Right lung (tissue), 5 donors: Measurements from ENCODE around the gene SLC37A1. TPM values are rescaled to one million over a fixed set of nuclear protein-coding genes. Genes with fewer than 3 reads are reported as not detected.

Experiments
- DNase-seq, 2 donors: peaks; one replicate each; pipeline ENCODE4 v3.0.0-alpha.2; 2013
- polyA plus RNA-seq, 5 donors: library from polyadenylated mRNA; unstranded; fragments of 120-200 nt; gene quantifications; one replicate each; pipeline versions ENCODE4 v1.2.1 to v1.2.3, GENCODE V29; 2013; ENCODE audit warnings: inconsistent platforms in 1 of 5, low replicate concordance in 1 of 5; ENCODE audit not compliant: insufficient read length in 5 of 5, insufficient read depth in 1 of 5

The SLC37A1 gene
- polyA plus RNA-seq, 5 donors: 8.8 to 11.6 (median 9.8) TPM

GRCh38 chr21:42558846-42559245 is 45.2 kb downstream of the SLC37A1 start:
- DNase-seq: no peak

GRCh38 chr21:42559326-42559725 is 45.7 kb downstream of the SLC37A1 start:
- DNase-seq: no peak

GRCh38 chr21:42560517-42561179 is 47.0 kb downstream of the SLC37A1 start:
- no peak for DNase-seq

- DNase-seq: no peak
Observed at GRCh38 chr21:42561762-42562650, 48.4 kb downstream of the SLC37A1 start.

- DNase-seq: no peak
Observed at GRCh38 chr21:42562816-42563215, 49.2 kb downstream of the SLC37A1 start.

GRCh38 chr21:42563261-42563660 is 49.6 kb downstream of the SLC37A1 start:
- DNase-seq: no peak

- no peak for DNase-seq
Observed at GRCh38 chr21:42563686-42564085, 50.0 kb downstream of the SLC37A1 start.

- DNase-seq: no peak
Observed at GRCh38 chr21:42564561-42564971, 50.9 kb downstream of the SLC37A1 start.

GRCh38 chr21:42565206-42565810 is 51.7 kb downstream of the SLC37A1 start:
- DNase-seq: no peak

- no peak for DNase-seq
Observed at GRCh38 chr21:42565886-42566523, 52.4 kb downstream of the SLC37A1 start.

- DNase-seq: no peak
Observed at GRCh38 chr21:42566524-42567213, 53.0 kb downstream of the SLC37A1 start.

- DNase-seq: no peak
Observed at GRCh38 chr21:42567214-42567555, 53.5 kb downstream of the SLC37A1 start.

GRCh38 chr21:42567861-42568260 is 54.2 kb downstream of the SLC37A1 start:
- DNase-seq: peak in 1 of 2 donors; percentile 20

GRCh38 chr21:42568376-42568775 is 54.7 kb downstream of the SLC37A1 start:
- DNase-seq: no peak

- no peak for DNase-seq
Observed at GRCh38 chr21:42568866-42569731, 55.4 kb downstream of the SLC37A1 start.

GRCh38 chr21:42569732-42570301 is 56.2 kb downstream of the SLC37A1 start:
- DNase-seq: no peak

- no peak for DNase-seq
Observed at GRCh38 chr21:42570362-42570761, 56.7 kb downstream of the SLC37A1 start.

GRCh38 chr21:42570841-42571387 is 57.3 kb downstream of the SLC37A1 start:
- DNase-seq: no peak

- no peak for DNase-seq
Observed at GRCh38 chr21:42571391-42572150, 57.9 kb downstream of the SLC37A1 start.
